Spinal cord (tissue), 10 donors: Measurements from ENCODE around the gene ZNF865. TPM values are rescaled to one million over a fixed set of nuclear protein-coding genes. Genes with fewer than 3 reads are reported as not detected.

Experiments used
- DNase-seq, 6 donors: peaks; one replicate each; pipeline versions ENCODE4 v3.0.0 to v3.0.0-alpha.2; 2013 to 2015; ENCODE audit warnings: low spot score in 6 of 6, low read depth in 4 of 6
- H3K27ac ChIP-seq: one replicate; pipeline ENCODE4 v1.5.1; 2013; ENCODE audit warnings: low read depth, low read length, control low read depth
- H3K27me3 ChIP-seq: one replicate; pipeline ENCODE4 v1.6.1; 2013; ENCODE audit warnings: low read length; ENCODE audit not compliant: control insufficient read depth, insufficient read depth
- H3K36me3 ChIP-seq: one replicate; pipeline ENCODE4 v1.6.1; 2013; ENCODE audit warnings: low read length; ENCODE audit not compliant: control insufficient read depth, insufficient read depth
- H3K4me1 ChIP-seq: one replicate; pipeline ENCODE4 v1.6.1; 2013; ENCODE audit warnings: low read length; ENCODE audit not compliant: control insufficient read depth, insufficient read depth
- H3K4me3 ChIP-seq: one replicate; pipeline ENCODE4 v1.5.1; 2013; ENCODE audit warnings: low read depth, low read length, control low read depth
- H3K9me3 ChIP-seq: one replicate; pipeline ENCODE4 v1.6.1; 2013; ENCODE audit warnings: low read length; ENCODE audit not compliant: control insufficient read depth, insufficient read depth
- WGBS: methylation state at CpG from one replicate; pipeline ENCODE4 v1.1.5; 2013; ENCODE audit warnings: missing lambda C conversion rate; ENCODE audit not compliant: insufficient coverage; 5-methylcytosine and 5-hydroxymethylcytosine counted together
- polyA plus RNA-seq, 2 donors: library from polyadenylated mRNA; unstranded; fragments of 120-200 nt; gene quantifications; one replicate each; pipeline ENCODE4 v1.2.1, GENCODE V29; 2013; ENCODE audit not compliant: insufficient read length in 2 of 2
- total RNA-seq, 2 donors: library from RNA; depleted of rRNA in 1 of 2; stranded (reverse); fragments of 120-200 nt in 1 of 2; fragments of >200 nt in 1 of 2; gene quantifications; one replicate each; pipeline versions ENCODE4 v1.2.3 to v1.2.4, GENCODE V29; 2013 to 2014
- donor health status: healthy.

ZNF865 gene
- total and polyA plus RNA-seq, 4 donors: 1.4 to 15.4 (median 8.5) TPM

GRCh38 chr19:55642153-55643002, 36.9 kb downstream of the ZNF865 start:
- Histone ChIP-seq H3K27ac (no peak overlapping the region), H3K9me3 (no peaks in the 10 kb centered on the region), H3K4me1 (peaks cover 66% of the 10 kb centered on the region), H3K27me3 (no peaks in the 10 kb centered on the region), H3K4me3 (peak overlapping the region; percentile 79), H3K36me3 (peaks cover 30% of the 10 kb centered on the region)
- no peak for DNase-seq
- WGBS: 3% methylated on average over 65 of the region's 65 CpGs

DNA sequence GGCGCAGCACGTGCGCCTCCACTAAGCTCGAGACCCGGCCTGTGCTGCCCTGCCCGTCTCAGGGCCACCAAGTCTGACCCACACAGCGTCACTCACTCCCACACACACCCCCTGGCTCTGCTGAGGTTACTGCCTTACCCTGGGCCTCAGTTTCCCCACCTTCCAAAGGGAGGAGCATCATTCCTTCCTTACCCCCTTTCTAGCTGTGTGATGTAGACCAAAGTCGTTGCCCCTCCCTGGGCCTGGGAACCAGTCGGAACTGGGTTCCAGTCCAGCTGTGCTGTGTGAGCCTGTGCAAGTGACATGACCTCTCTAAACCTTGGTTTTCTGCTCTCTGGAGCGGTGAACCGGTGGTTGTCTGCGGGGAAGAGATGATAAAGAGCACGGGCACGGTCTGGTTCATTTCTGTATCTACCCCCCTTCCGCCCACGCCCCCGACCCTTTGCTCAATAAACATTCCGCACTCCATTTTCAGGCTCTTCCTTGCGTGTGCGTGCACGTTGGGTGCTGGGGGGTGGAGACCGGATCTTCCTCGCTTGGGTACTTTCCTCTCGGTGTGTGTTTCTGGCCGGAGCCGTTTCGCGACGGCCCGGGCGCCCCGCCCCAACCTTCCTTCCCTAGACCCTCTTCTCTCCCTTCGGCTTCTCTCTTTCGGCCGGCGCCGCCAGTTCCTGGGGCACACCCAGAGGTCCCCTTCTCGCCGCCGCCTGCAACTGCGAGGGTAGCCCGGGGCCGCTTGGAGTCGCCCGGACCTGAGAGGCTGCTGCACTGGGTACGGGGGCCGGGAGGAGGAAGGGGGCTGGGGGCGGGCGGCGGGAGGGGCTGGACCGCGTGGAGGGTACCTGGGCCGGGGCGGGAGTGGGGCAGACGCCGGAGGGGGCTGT, 37.8 kb downstream of the ZNF865 start, which contains the start of gene ZNF581:
ZNF581 (plus strand) TSS at position 647 of the 884 bp plus-strand sequence. CDS start 923 bp downstream, outside the sequence.
- Histone ChIP-seq H3K4me3 (peak within 1 kb of the TSS; percentile 79), H3K27ac (no peak within 1 kb of the TSS), H3K36me3 (peaks cover 26% of the 10 kb centered on the region), H3K4me1 (peaks cover 69% of the 10 kb centered on the region), H3K9me3 (no peaks in the 10 kb centered on the region), H3K27me3 (no peaks in the 10 kb centered on the region)
- under 1% methylated on average over 43 of the region's 56 CpGs for whole genome bisulfite sequencing
- DNase-seq: peak in 2 of 6 donors; percentile 83 to 86

GRCh38 chr19:55643887-55644176, 38.4 kb downstream of the ZNF865 start:
- Histone ChIP-seq H3K9me3 (no peaks in the 10 kb centered on the region), H3K27me3 (no peaks in the 10 kb centered on the region), H3K27ac (no peak overlapping the region), H3K4me3 (peak overlapping the region; percentile 79), H3K36me3 (peaks cover 29% of the 10 kb centered on the region), H3K4me1 (peaks cover 70% of the 10 kb centered on the region)
- no peak for DNase-seq
- 0% methylated on average over 15 of the region's 15 CpGs for WGBS

DNA sequence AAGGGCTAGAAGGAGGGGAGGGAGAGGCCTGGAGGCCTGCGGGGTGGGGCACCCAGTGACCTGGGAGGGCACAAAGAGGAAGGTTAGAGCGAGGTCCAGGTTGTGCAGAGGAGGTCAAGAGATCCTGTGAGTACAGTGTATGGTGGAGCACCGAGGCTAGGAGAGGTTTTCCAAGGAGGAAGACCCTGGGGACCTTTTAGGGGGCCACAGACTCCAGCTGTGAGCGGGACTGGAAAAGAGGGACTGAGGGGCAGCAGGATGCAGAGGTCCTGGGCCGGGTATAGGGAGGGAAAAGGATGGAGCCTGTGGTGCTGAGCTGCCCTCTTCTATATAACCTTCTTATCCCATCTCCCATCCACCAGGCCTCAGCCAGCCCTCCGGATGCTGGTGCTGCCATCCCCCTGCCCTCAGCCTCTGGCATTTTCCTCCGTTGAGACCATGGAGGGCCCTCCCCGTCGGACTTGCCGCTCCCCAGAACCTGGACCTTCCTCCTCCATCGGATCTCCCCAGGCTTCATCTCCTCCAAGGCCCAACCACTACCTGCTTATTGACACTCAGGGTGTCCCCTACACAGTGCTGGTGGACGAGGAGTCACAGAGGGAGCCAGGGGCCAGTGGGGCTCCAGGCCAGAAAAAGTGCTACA, 38.9 kb downstream of the ZNF865 start:
- peaks cover 70% of the 10 kb centered on the region for H3K4me1 ChIP-seq
- 55% methylated on average over 11 of the region's 12 CpGs for WGBS
- no peaks in the 10 kb centered on the region for H3K27me3 ChIP-seq
- DNase-seq: no peak
- H3K36me3 ChIP-seq: peaks cover 33% of the 10 kb centered on the region
- no peak overlapping the region for H3K27ac ChIP-seq
- no peaks in the 10 kb centered on the region for H3K9me3 ChIP-seq
- peak overlapping the region; percentile 79 for H3K4me3 ChIP-seq

DNA sequence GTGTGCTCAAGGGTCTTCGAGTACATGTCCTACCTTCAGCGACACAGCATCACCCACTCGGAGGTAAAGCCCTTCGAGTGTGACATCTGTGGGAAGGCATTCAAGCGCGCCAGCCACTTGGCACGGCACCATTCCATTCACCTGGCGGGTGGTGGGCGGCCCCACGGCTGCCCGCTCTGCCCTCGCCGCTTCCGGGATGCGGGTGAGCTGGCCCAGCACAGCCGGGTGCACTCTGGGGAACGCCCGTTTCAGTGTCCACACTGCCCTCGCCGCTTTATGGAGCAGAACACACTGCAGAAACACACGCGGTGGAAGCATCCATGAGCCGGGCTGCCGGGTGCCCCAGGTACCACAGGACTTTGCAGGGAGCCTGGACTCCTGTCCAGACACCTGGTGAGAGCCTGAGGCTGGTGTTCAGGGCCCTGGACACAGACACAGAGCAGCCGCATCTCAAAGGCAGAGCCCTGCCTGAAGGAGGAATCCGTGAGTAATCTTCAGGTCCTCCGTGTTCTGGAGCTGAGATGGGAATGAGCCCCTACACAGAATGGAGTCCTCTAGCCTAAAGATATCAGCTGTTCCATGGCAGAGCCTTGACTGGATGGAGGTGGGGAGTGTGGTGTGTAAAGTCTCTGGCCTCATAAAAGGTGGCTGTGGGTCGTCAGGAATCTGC, 39.5 kb downstream of the ZNF865 start:
- no peak for DNase-seq
- peaks cover 70% of the 10 kb centered on the region for H3K4me1 ChIP-seq
- H3K4me3 ChIP-seq: no peak overlapping the region
- H3K36me3 ChIP-seq: peaks cover 40% of the 10 kb centered on the region
- H3K9me3 ChIP-seq: no peaks in the 10 kb centered on the region
- WGBS: 93% methylated on average over 26 of the region's 28 CpGs
- no peaks in the 10 kb centered on the region for H3K27me3 ChIP-seq
- no peak overlapping the region for H3K27ac ChIP-seq

DNA sequence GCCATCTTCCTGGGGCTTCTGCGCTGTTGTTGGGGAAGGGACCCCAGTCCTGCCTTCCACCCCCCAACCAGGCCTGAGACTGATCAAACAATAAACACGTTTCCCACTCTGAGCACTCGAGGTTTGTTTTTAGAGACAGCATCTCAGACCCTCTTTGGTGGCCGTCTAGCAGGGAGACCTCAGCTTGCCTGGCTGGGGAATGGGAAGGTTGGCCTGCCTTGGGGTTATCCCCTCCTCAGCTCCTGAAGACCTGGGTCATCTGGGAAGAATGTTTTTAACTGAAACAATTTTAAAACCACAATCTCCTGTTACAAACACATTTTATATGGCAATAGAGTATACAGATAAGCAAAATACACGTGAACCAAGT, 40.0 kb downstream of the ZNF865 start:
- H3K4me1 ChIP-seq: peaks cover 67% of the 10 kb centered on the region
- no peak overlapping the region for H3K4me3 ChIP-seq
- no peaks in the 10 kb centered on the region for H3K9me3 ChIP-seq
- DNase-seq: no peak
- no peak overlapping the region for H3K27ac ChIP-seq
- no peaks in the 10 kb centered on the region for H3K27me3 ChIP-seq
- H3K36me3 ChIP-seq: peaks cover 45% of the 10 kb centered on the region
- 89% methylated on average over 4 of the region's 5 CpGs for WGBS

- Histone ChIP-seq H3K9me3 (no peaks in the 10 kb centered on the region), H3K4me1 (peaks cover 60% of the 10 kb centered on the region), H3K27ac (peak overlapping the region; percentile 88), H3K36me3 (peaks cover 61% of the 10 kb centered on the region), H3K4me3 (peak overlapping the region; percentile 68), H3K27me3 (no peaks in the 10 kb centered on the region)
- no peak for DNase-seq
- WGBS: 47% methylated on average over 4 of the region's 14 CpGs
Measured at GRCh38 chr19:55646889-55647731, 41.7 kb downstream of the ZNF865 start.

DNA sequence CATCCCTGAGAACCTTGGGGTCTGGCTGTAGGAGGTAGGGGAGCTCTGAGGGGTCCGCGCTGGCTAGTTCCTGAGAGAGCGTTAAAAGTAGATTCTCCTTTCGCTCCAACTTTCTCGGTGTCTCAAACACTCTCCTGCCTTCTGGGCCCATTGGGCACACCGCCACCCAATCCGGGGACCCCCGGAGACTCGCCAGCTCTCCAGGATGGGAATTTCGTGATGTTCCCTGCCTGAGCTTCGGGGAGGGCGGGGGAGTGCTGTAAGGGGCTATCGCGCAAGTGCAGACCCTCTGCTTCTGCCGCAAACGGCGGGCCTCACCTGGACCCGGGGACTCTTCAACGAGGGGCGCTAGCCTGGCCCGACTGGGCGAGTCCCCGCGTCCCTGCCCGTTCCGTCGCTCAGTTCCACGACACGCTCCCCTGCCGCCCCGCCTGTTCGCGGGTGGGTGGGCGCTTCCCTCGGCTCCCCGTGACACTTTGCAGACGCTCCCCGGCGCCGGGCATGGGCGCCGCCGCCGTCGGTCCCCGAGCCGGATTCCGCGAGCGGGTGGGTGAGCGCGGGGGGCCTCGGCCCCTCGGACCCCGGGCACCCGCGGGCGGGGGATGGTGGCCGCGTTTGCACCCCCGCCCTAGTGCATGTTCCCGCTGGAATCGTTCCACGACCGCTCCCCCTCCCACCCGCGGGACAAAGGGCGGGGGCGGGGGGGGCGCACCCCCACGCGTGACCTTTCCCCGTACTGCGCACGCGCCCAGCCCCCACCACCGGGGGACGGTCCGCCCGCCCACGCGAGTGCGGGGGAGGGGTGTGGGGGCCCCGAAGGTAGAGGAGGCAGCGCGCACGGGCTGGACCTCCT, 42.5 kb downstream of the ZNF865 start, which contains the start of gene CCDC106:
CCDC106 (plus strand) TSS at position 481 of the 853 bp plus-strand sequence. CDS start 835 bp downstream, outside the sequence.
- DNase-seq: peak in 5 of 6 donors; percentile 74 to 96 (median 80)
- WGBS: under 1% methylated on average over 71 of the region's 87 CpGs
- H3K4me1 ChIP-seq: peaks cover 56% of the 10 kb centered on the region

More for the DNA sequence above, 42.5 kb downstream of the ZNF865 start, which contains the start of gene CCDC106:
- H3K4me3 ChIP-seq: peak within 1 kb of the TSS; percentile 68
- peak within 1 kb of the TSS; percentile 88 for H3K27ac ChIP-seq
- H3K36me3 ChIP-seq: peaks cover 70% of the 10 kb centered on the region
- no peaks in the 10 kb centered on the region for H3K27me3 ChIP-seq
- H3K9me3 ChIP-seq: no peaks in the 10 kb centered on the region
